Liver (tissue), 9 donors: ENCODE data around the gene DNAI1. TPM values are rescaled to one million over a fixed set of nuclear protein-coding genes. Genes with fewer than 3 reads are reported as not detected.

Experiments
- DNase-seq: peaks from one replicate; pipeline ENCODE4 v3.0.0-alpha.2; 2017; ENCODE audit warnings: low spot score
- H3K27ac ChIP-seq, 2 donors: one replicate each; pipeline ENCODE4 v1.7.0; 2013; ENCODE audit warnings: inconsistent platforms in 2 of 2, low read length in 2 of 2, control low read depth in 1 of 2, low read depth in 1 of 2, mild to moderate bottlenecking in 1 of 2
- H3K27me3 ChIP-seq, 4 donors: one replicate each; pipeline versions ENCODE4 v1.6.1 to v1.7.0; 2013; ENCODE audit warnings: low read length in 3 of 4, inconsistent platforms in 1 of 4, mild to moderate bottlenecking in 1 of 4, moderate library complexity in 1 of 4; ENCODE audit not compliant: control insufficient read depth in 4 of 4, insufficient read depth in 4 of 4
- H3K36me3 ChIP-seq, 4 donors: one replicate each; pipeline versions ENCODE4 v1.6.1 to v1.7.0; 2013; ENCODE audit warnings: low read length in 3 of 4, mild to moderate bottlenecking in 3 of 4, low read depth in 1 of 4, moderate library complexity in 1 of 4; ENCODE audit not compliant: control insufficient read depth in 4 of 4, insufficient read depth in 3 of 4
- H3K4me1 ChIP-seq, 4 donors: one replicate each; pipeline versions ENCODE4 v1.6.1 to v1.7.0; 2013; ENCODE audit warnings: low read length in 3 of 4, mild to moderate bottlenecking in 3 of 4, moderate library complexity in 1 of 4; ENCODE audit not compliant: control insufficient read depth in 4 of 4, insufficient read depth in 4 of 4
- H3K4me3 ChIP-seq, 3 donors: one replicate each; pipeline versions ENCODE4 v1.6.1 to v1.7.0; 2013; ENCODE audit warnings: low read length in 3 of 3, control low read depth in 1 of 3, low read depth in 1 of 3, mild to moderate bottlenecking in 1 of 3
- H3K9ac ChIP-seq, 2 donors: one replicate each; pipeline ENCODE4 v1.7.0; 2013; ENCODE audit warnings: low read length in 2 of 2, mild to moderate bottlenecking in 2 of 2, moderate library complexity in 2 of 2, control low read depth in 1 of 2, low read depth in 1 of 2
- H3K9me3 ChIP-seq, 4 donors: one replicate each; pipeline versions ENCODE4 v1.6.1 to v1.7.0; 2013; ENCODE audit warnings: low read length in 3 of 4; ENCODE audit not compliant: control insufficient read depth in 4 of 4
- ATF3 ChIP-seq: IDR thresholded peaks from 2 replicates; pipeline ENCODE4 v1.6.1; 2016; ENCODE audit warnings: antibody characterized with exemption
- CTCF ChIP-seq: fragments of 150-350 bp; IDR thresholded peaks from 2 replicates; pipeline ENCODE4 v1.5.1; 2017; ENCODE audit warnings: improper control_type of control experiment, low read depth, low read length; ENCODE audit not compliant: missing input control
- EGR1 ChIP-seq, 2 donors: IDR thresholded peaks; 2 replicates each; pipeline ENCODE4 v1.6.1; 2016 to 2018; ENCODE audit warnings: antibody characterized with exemption in 2 of 2, low read depth in 2 of 2
- FOXA1 ChIP-seq: IDR thresholded peaks from 2 replicates; pipeline ENCODE4 v1.6.1; 2016; ENCODE audit warnings: antibody characterized with exemption
- FOXA2 ChIP-seq: IDR thresholded peaks from 2 replicates; pipeline ENCODE4 v1.6.1; 2016; ENCODE audit warnings: antibody characterized with exemption
- GABPA ChIP-seq, 2 donors: IDR thresholded peaks in 1 of 2; conservative IDR thresholded peaks in 1 of 2; 2 replicates each; pipeline ENCODE4 v1.6.1; 2016; ENCODE audit warnings: antibody characterized with exemption in 2 of 2, mild to moderate bottlenecking in 1 of 2, moderate library complexity in 1 of 2
- HNF4A ChIP-seq, 2 donors: conservative IDR thresholded peaks; 2 replicates each; pipeline ENCODE4 v1.6.1; 2016; ENCODE audit warnings: antibody characterized with exemption in 2 of 2, mild to moderate bottlenecking in 2 of 2
- HNF4G ChIP-seq: IDR thresholded peaks from 2 replicates; pipeline ENCODE4 v1.6.1; 2016; ENCODE audit warnings: antibody characterized with exemption
- JUND ChIP-seq, 2 donors: IDR thresholded peaks; 2 replicates each; pipeline ENCODE4 v1.6.1; 2016; ENCODE audit warnings: antibody characterized with exemption in 2 of 2
- NR2F2 ChIP-seq: IDR thresholded peaks from 2 replicates; pipeline ENCODE4 v1.6.1; 2016; ENCODE audit warnings: antibody characterized with exemption
- RAD21 ChIP-seq, 2 donors: IDR thresholded peaks; 2 replicates each; pipeline ENCODE4 v1.6.1; 2016; ENCODE audit warnings: antibody characterized with exemption in 2 of 2, mild to moderate bottlenecking in 2 of 2
- REST ChIP-seq: IDR thresholded peaks from 2 replicates; pipeline ENCODE4 v1.6.1; 2016; ENCODE audit warnings: antibody characterized with exemption, mild to moderate bottlenecking
- RXRA ChIP-seq, 2 donors: IDR thresholded peaks; 2 replicates each; pipeline ENCODE4 v1.6.1; 2017 to 2018; ENCODE audit warnings: antibody characterized with exemption in 2 of 2, mild to moderate bottlenecking in 1 of 2
- SP1 ChIP-seq: IDR thresholded peaks from 2 replicates; pipeline ENCODE4 v1.6.1; 2018; ENCODE audit warnings: antibody characterized with exemption, mild to moderate bottlenecking
- TAF1 ChIP-seq: conservative IDR thresholded peaks from 2 replicates; pipeline ENCODE4 v1.6.1; 2016; ENCODE audit warnings: antibody characterized with exemption, mild to moderate bottlenecking
- YY1 ChIP-seq: IDR thresholded peaks from 2 replicates; pipeline ENCODE4 v1.6.1; 2016; ENCODE audit warnings: antibody characterized with exemption, mild to moderate bottlenecking
- ZBTB33 ChIP-seq: IDR thresholded peaks from 2 replicates; pipeline ENCODE4 v1.6.1; 2016; ENCODE audit warnings: antibody characterized with exemption
- WGBS: extraction: QIAGEN DNeasy Blood & Tissue Kit; methylation state at CpG from one replicate; pipeline ENCODE4 v1.1.7; 2013; 5-methylcytosine and 5-hydroxymethylcytosine counted together
- polyA plus RNA-seq, 2 donors: library from polyadenylated mRNA; stranded (reverse) in 1 of 2; unstranded in 1 of 2; fragments of 200-250 nt in 1 of 2; fragments of >200 nt in 1 of 2; fragmentation: Nextera tagmentation in 1 of 2; extraction: Ambion mirVana in 1 of 2; gene quantifications; one replicate each; pipeline versions ENCODE4 v1.2.1 to v1.2.3, GENCODE V29; 2013 to 2015
- total RNA-seq, 2 donors: library from RNA; depleted of rRNA; stranded (reverse); fragments of >200 nt; gene quantifications; one replicate each; pipeline ENCODE4 v1.2.3, GENCODE V29; 2014
- TF ChIP-seq, protein P1 (sequence below): IDR thresholded peaks from 2 replicates; pipeline ENCODE4 v1.6.1; 2016; ENCODE audit warnings: antibody characterized with exemption
- donor health status: healthy.
- donor health status: healthy.
- donor health status: healthy.
- donor health status: healthy.
- donor health status: healthy.

DNAI1 gene
- total and polyA plus RNA-seq, 4 donors, result not detected

GRCh38 chr9:34552986-34553385 is 94.4 kb downstream of the DNAI1 start:
- TF ChIP-seq EGR1 (IDR thresholded peaks at IDR 0.05; ENCODE audit: low read depth in 2 of 2) (no peak), FOXA2 (no peak), TAF1 (no peak), HNF4A (conservative IDR thresholded peaks at IDR 0.05) (no peak), RAD21 (IDR thresholded peaks at IDR 0.05) (no peak), NR2F2 (no peak), CTCF (no peak), ZBTB33 (no peak), FOXA1 (no peak), YY1 (no peak), JUND (IDR thresholded peaks at IDR 0.05) (no peak), GABPA (IDR thresholded peaks at IDR 0.05 in 1 of 2, conservative IDR thresholded peaks at IDR 0.05 in 1 of 2) (no peak), HNF4G (no peak), RXRA (IDR thresholded peaks at IDR 0.05) (no peak), ATF3 (no peak), SP1 (no peak), REST (no peak)
- TF ChIP-seq, protein P1, sequence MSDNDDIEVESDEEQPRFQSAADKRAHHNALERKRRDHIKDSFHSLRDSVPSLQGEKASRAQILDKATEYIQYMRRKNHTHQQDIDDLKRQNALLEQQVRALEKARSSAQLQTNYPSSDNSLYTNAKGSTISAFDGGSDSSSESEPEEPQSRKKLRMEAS, result no peak
- Histone ChIP-seq H3K4me3 (no peak overlapping the region), H3K27ac (no peak overlapping the region), H3K9me3 (no peaks in the 10 kb centered on the region), H3K36me3 (no peaks in the 10 kb centered on the region), H3K27me3 (no peaks in the 10 kb centered on the region), H3K4me1 (peaks cover 7 to 17% (median 13%) of the 10 kb centered on the region in 4 donors), H3K9ac (no peak overlapping the region)
- WGBS, result 93% methylated on average over 2 of the region's 2 CpGs
- no peak for DNase-seq
